ENCODE results near the gene APC2.
"Not testable (repeated sequence)": the region's sequence is repeated elsewhere in the genome, so short reads cannot be mapped to it uniquely, and the experiment has no call there.

APC2 gene

DNA sequence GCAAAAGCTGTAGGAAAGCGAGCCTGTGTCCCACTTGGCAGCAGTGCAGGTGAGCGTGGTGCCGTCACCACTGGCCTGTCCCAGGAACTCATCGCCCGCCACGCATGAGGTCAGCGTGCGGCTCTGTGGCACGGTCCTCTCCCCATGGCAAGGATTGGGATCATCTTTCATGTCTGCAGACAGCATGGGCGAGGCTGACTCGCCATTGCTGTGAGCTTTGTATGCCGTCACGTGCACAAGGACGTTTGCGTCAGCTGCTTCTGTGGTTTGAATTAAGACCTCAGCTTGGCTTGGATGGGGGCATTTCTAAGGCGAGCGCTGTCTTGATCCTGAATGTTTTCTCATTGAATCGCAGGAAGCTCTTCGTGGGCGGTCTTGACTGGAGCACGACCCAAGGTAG lies 32.8 kb upstream of the APC2 start:
- Histone ChIP-seq H3K4me1 (ENCODE audit: low read depth, poor library complexity, severe bottlenecking) (peaks cover 6% of the 10 kb centered on the region), H3K79me2 (ENCODE audit: insufficient read depth, low read depth) (peaks cover 82% of the 10 kb centered on the region), H3K4me3 (IDR thresholded peaks at IDR 0.05; ENCODE audit: insufficient read depth, low read depth, low read length) (no peak overlapping the region), H3K27ac (no peak overlapping the region), H3K36me3 (ENCODE audit: insufficient read depth) (no peaks in the 10 kb centered on the region; the same call in 1 of the 2 replicates), H3K9ac (no peak overlapping the region), H3K27me3 (ENCODE audit: insufficient read depth, low read depth) (no peaks in the 10 kb centered on the region), H3K4me2 (no peak overlapping the region), H4K20me1 (ENCODE audit: insufficient read depth) (peaks cover 28% of the 10 kb centered on the region), H2AFZ (ENCODE audit: low read depth) (no peak overlapping the region)
- TF ChIP-seq, protein P1, sequence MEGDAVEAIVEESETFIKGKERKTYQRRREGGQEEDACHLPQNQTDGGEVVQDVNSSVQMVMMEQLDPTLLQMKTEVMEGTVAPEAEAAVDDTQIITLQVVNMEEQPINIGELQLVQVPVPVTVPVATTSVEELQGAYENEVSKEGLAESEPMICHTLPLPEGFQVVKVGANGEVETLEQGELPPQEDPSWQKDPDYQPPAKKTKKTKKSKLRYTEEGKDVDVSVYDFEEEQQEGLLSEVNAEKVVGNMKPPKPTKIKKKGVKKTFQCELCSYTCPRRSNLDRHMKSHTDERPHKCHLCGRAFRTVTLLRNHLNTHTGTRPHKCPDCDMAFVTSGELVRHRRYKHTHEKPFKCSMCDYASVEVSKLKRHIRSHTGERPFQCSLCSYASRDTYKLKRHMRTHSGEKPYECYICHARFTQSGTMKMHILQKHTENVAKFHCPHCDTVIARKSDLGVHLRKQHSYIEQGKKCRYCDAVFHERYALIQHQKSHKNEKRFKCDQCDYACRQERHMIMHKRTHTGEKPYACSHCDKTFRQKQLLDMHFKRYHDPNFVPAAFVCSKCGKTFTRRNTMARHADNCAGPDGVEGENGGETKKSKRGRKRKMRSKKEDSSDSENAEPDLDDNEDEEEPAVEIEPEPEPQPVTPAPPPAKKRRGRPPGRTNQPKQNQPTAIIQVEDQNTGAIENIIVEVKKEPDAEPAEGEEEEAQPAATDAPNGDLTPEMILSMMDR (conservative IDR thresholded peaks at IDR 0.05; ENCODE audit: low read depth, low read length) = no peak

DNA sequence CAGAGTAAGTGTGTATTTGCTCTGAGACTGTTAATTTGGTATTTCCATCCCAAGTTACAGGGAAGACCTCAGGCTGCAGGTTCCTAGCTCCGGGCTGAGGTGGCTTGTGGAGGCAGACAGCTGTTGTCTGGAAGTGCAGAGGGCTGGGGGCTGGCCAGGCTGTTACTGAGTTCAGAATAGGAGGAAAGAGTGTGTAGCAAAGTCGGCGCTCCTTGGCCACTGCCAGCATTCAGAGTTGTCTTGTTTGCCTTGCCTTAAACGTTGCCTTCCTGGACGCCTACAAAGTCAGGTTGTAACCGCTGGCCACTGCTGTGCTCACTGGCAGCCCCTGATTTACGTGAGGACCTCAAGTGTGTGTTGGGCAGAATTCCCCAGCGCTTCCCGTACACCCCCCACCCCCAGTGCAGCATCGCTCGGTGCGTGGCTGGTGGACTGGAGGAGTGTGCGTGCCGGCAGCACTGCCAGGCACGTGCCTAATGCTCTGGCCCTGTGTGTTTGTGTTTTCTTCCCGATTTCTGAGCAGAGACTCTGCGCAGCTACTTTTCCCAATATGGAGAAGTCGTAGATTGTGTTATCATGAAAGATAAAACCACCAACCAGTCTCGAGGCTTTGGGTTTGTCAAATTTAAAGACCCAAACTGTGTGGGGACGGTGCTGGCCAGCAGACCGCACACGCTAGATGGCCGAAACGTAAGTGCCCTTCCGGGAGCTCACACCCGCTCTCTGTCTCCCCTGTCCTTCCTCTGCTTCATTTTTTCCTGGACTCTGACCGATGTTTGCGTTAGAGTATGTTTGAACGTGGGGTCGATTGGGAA lies 32.0 kb upstream of the APC2 start:
- Histone ChIP-seq H3K9ac (no peak overlapping the region), H3K27ac (no peak overlapping the region), H3K27me3 (ENCODE audit: insufficient read depth, low read depth) (no peaks in the 10 kb centered on the region), H3K4me1 (ENCODE audit: low read depth, poor library complexity, severe bottlenecking) (peaks cover 6% of the 10 kb centered on the region), H3K36me3 (ENCODE audit: insufficient read depth) (no peaks in the 10 kb centered on the region; the same call in 1 of the 2 replicates), H3K79me2 (ENCODE audit: insufficient read depth, low read depth) (peaks cover 81% of the 10 kb centered on the region), H4K20me1 (ENCODE audit: insufficient read depth) (peaks cover 21% of the 10 kb centered on the region), H3K4me3 (IDR thresholded peaks at IDR 0.05; ENCODE audit: insufficient read depth, low read depth, low read length) (no peak overlapping the region), H3K4me2 (no peak overlapping the region), H2AFZ (ENCODE audit: low read depth) (no peak overlapping the region)
- TF ChIP-seq, protein P1 (conservative IDR thresholded peaks at IDR 0.05; ENCODE audit: low read depth, low read length) = no peak

DNA sequence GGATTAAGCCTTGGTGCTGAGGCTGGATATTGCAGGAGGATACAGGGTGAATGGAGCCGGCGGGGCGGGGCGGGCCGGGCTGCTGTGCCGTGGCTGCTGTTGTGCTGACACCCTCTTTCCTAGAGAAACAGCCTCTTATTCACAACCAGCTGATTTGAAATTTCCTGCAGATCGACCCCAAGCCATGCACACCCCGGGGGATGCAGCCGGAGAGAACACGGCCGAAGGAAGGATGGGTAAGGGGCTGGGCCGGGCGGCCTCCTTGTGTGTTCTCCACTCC lies 31.5 kb upstream of the APC2 start:
- H3K27ac ChIP-seq = no peak overlapping the region
- peaks cover 3% of the 10 kb centered on the region for H3K4me1 ChIP-seq (ENCODE audit: low read depth, poor library complexity, severe bottlenecking)
- H3K4me2 ChIP-seq = no peak overlapping the region
- TF ChIP-seq, protein P1 (conservative IDR thresholded peaks at IDR 0.05; ENCODE audit: low read depth, low read length) = no peak
- peaks cover 81% of the 10 kb centered on the region for H3K79me2 ChIP-seq (ENCODE audit: insufficient read depth, low read depth)
- H3K9ac ChIP-seq = no peak overlapping the region
- no peaks in the 10 kb centered on the region for H3K27me3 ChIP-seq (ENCODE audit: insufficient read depth, low read depth)
- no peak overlapping the region for H3K4me3 ChIP-seq (IDR thresholded peaks at IDR 0.05; ENCODE audit: insufficient read depth, low read depth, low read length)
- H3K36me3 ChIP-seq (ENCODE audit: insufficient read depth) = no peaks in the 10 kb centered on the region; the same call in 1 of the 2 replicates
- peaks cover 19% of the 10 kb centered on the region for H4K20me1 ChIP-seq (ENCODE audit: insufficient read depth)
- H2AFZ ChIP-seq (ENCODE audit: low read depth) = no peak overlapping the region

DNA sequence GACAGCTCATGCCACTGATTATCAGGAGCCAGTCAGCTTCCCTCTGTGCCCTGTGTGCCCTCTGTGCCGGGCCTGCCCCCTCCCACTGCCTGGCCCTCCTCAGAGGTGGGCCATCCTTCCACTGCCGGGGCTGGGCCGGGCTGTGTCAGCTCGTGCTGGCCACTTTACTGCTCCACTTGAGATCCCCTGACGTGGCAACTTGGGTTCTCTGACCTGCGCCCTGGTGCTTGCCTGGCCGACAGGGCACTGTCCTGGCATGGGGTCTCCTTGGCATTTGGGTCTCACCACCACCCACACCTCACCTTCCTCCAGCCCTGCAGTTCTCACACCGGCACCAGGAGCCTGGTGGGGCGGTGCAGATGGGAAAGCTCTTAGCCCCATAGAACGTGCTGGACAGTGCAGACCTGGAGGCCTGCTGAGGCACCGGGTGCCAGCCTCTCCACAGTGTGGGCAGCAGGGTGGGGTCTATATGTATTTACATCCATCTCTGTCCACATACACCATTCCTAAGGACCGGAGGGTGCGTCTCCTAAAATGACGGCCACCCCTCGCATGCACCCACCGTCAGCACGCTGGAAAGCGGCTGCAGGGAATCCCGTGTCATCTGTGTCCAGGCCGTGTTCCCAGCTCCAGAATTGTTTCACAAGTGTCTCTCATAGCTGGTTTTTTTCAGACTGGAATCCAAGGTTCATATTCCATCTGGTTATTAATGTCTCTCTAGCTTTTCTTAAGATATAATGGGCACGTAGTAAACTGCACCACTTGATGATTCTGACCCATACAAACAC lies 30.8 kb upstream of the APC2 start:
- H4K20me1 ChIP-seq (ENCODE audit: insufficient read depth) = peaks cover 13% of the 10 kb centered on the region
- H3K36me3 ChIP-seq (ENCODE audit: insufficient read depth) = no peaks in the 10 kb centered on the region; the same call in 1 of the 2 replicates
- no peak overlapping the region for H3K27ac ChIP-seq
- TF ChIP-seq, protein P1 (conservative IDR thresholded peaks at IDR 0.05; ENCODE audit: low read depth, low read length) = no peak
- H3K27me3 ChIP-seq (ENCODE audit: insufficient read depth, low read depth) = no peaks in the 10 kb centered on the region
- H2AFZ ChIP-seq (ENCODE audit: low read depth) = no peak overlapping the region
- no peak overlapping the region for H3K9ac ChIP-seq
- H3K79me2 ChIP-seq (ENCODE audit: insufficient read depth, low read depth) = peaks cover 77% of the 10 kb centered on the region
- no peaks in the 10 kb centered on the region for H3K4me1 ChIP-seq (ENCODE audit: low read depth, poor library complexity, severe bottlenecking)
- no peak overlapping the region for H3K4me2 ChIP-seq
- no peak overlapping the region for H3K4me3 ChIP-seq (IDR thresholded peaks at IDR 0.05; ENCODE audit: insufficient read depth, low read depth, low read length)

DNA sequence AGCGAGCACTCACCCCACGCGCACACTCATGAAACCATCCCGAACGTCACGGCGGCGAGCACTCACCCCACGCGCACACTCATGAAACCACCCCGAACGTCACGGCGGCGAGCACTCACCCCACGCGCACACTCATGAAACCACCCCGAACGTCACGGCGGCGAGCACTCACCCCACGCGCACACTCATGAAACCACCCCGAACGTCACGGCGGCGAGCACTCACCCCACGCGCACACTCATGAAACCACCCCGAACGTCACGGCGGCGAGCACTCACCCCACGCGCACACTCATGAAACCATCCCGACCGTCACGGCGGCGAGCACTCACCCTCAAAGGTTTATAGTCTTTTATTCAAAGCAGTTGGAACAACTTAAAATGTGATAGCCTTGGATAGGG lies 29.8 kb upstream of the APC2 start:
- H4K20me1 ChIP-seq (ENCODE audit: insufficient read depth); H2AFZ ChIP-seq (ENCODE audit: low read depth); H3K4me3 ChIP-seq (IDR thresholded peaks at IDR 0.05; ENCODE audit: insufficient read depth, low read depth, low read length); H3K4me1 ChIP-seq (ENCODE audit: low read depth, poor library complexity, severe bottlenecking); H3K36me3 ChIP-seq (ENCODE audit: insufficient read depth); H3K9ac ChIP-seq; H3K27ac ChIP-seq; H3K27me3 ChIP-seq (ENCODE audit: insufficient read depth, low read depth); H3K4me2 ChIP-seq: not testable (repeated sequence)
- peaks cover 68% of the 10 kb centered on the region for H3K79me2 ChIP-seq (ENCODE audit: insufficient read depth, low read depth)
